Activated CD4-positive, alpha-beta T cell treated with anti-CD3 and anti-CD28 coated beads, Interleukin-2, amount 10 ng/mL, durations not matched to agents 7 days and 5 days (primary cell): ENCODE measurements around the gene GABRD. TPM values are rescaled to one million over a fixed set of nuclear protein-coding genes. Genes with fewer than 3 reads are reported as not detected.

Experiments
- CTCF ChIA-PET: fragments of 350-600 bp; sonication (Branson Sonifier 250); formaldehyde crosslinking; loops from one replicate; lab custom pipeline; 2021; ENCODE audit warnings: antibody characterized with exemption; lab: Charles Lee
- POLR2A ChIA-PET: fragments of 350-600 bp; sonication (Branson Sonifier 250); formaldehyde crosslinking; loops from one replicate; lab custom pipeline; 2021; ENCODE audit warnings: antibody characterized with exemption; lab: Charles Lee
- DNase-seq: peaks from one replicate; pipeline ENCODE4 v3.0.0-alpha.2; 2020
- H3K27ac Mint-ChIP-seq: one replicate; pipeline ENCODE4 v1.8.0; 2021; ENCODE audit warnings: mild to moderate bottlenecking, moderate library complexity, mixed read lengths
- H3K27me3 Mint-ChIP-seq: one replicate; pipeline ENCODE4 v1.8.0; 2021; ENCODE audit warnings: mixed read lengths
- H3K36me3 Mint-ChIP-seq: one replicate; pipeline ENCODE4 v1.8.0; 2021; ENCODE audit warnings: low read depth, mixed read lengths
- H3K4me1 Mint-ChIP-seq: one replicate; pipeline ENCODE4 v1.8.0; 2021; ENCODE audit warnings: mixed read lengths
- H3K4me3 Mint-ChIP-seq: one replicate; pipeline ENCODE4 v1.8.0; 2021; ENCODE audit warnings: mild to moderate bottlenecking, moderate library complexity, mixed read lengths
- H3K9me3 Mint-ChIP-seq: one replicate; pipeline ENCODE4 v1.8.0; 2021; ENCODE audit warnings: mixed read lengths
- total RNA-seq, 2 experiments: library from RNA; stranded (reverse); gene quantifications; one replicate each; pipeline ENCODE4 v1.2.3, GENCODE V29; 2021

Gene GABRD
- total RNA-seq, 2 experiments from 2014 or later, result not detected

GRCh38 chr1:2056955-2057590 is 37.9 kb downstream of the GABRD start:
- CTCF ChIA-PET, result interaction anchor here (1.1 kb wide), 1 partner anchor 8 kb away, joined by 3 read pairs; no protein-coding TSS in a partner anchor
- H3K9me3 Mint-ChIP-seq, result no peaks in the 10 kb centered on the region
- no peak overlapping the region for H3K27ac Mint-ChIP-seq
- no peak overlapping the region for H3K4me3 Mint-ChIP-seq
- POLR2A ChIA-PET, result interaction anchor here (0.6 kb wide), 1 partner anchor 92 kb away, joined by 3 read pairs; no protein-coding TSS in a partner anchor
- DNase-seq, result no peak
- no peaks in the 10 kb centered on the region for H3K36me3 Mint-ChIP-seq
- no peaks in the 10 kb centered on the region for H3K27me3 Mint-ChIP-seq
- no peaks in the 10 kb centered on the region for H3K4me1 Mint-ChIP-seq

- CTCF ChIA-PET, result no interaction called here
These were observed 40.3 kb downstream of the GABRD start for GRCh38 chr1:2059290-2059953.

GRCh38 chr1:2060072-2060471 is 40.9 kb downstream of the GABRD start:
- H3K27me3 Mint-ChIP-seq, result no peaks in the 10 kb centered on the region
- H3K36me3 Mint-ChIP-seq, result no peaks in the 10 kb centered on the region
- no peaks in the 10 kb centered on the region for H3K9me3 Mint-ChIP-seq
- POLR2A ChIA-PET, result no interaction called here
- H3K4me1 Mint-ChIP-seq, result no peaks in the 10 kb centered on the region
- no peak for DNase-seq
- H3K4me3 Mint-ChIP-seq, result no peak overlapping the region
- no peak overlapping the region for H3K27ac Mint-ChIP-seq
- CTCF ChIA-PET, result interaction anchor here (0.6 kb wide), 1 partner anchor 124 kb away, joined by 4 read pairs; no protein-coding TSS in a partner anchor

More at GRCh38 chr1:2059290-2059953, 40.3 kb downstream of the GABRD start:
- no peak for DNase-seq
- no peaks in the 10 kb centered on the region for H3K9me3 Mint-ChIP-seq
- no peaks in the 10 kb centered on the region for H3K36me3 Mint-ChIP-seq
- POLR2A ChIA-PET, result no interaction called here
- H3K4me1 Mint-ChIP-seq, result no peaks in the 10 kb centered on the region
- no peaks in the 10 kb centered on the region for H3K27me3 Mint-ChIP-seq
- H3K27ac Mint-ChIP-seq, result no peak overlapping the region
- no peak overlapping the region for H3K4me3 Mint-ChIP-seq

- Mint-ChIP-seq H3K4me1 (no peaks in the 10 kb centered on the region), H3K9me3 (peaks cover under 1% of the 10 kb centered on the region), H3K36me3 (no peaks in the 10 kb centered on the region), H3K27me3 (no peaks in the 10 kb centered on the region), H3K4me3 (no peak overlapping the region), H3K27ac (no peak overlapping the region)
- no peak for DNase-seq
- CTCF ChIA-PET, result interaction anchor here (0.6 kb wide), 1 partner anchor 125 kb away, joined by 4 read pairs; no protein-coding TSS in a partner anchor
- POLR2A ChIA-PET, result no interaction called here
These were observed 41.4 kb downstream of the GABRD start for GRCh38 chr1:2060535-2060934.

GRCh38 chr1:2061065-2061778 is 42.1 kb downstream of the GABRD start:
- H3K27ac Mint-ChIP-seq, result no peak overlapping the region
- POLR2A ChIA-PET, result no interaction called here
- no peak for DNase-seq
- H3K4me3 Mint-ChIP-seq, result no peak overlapping the region
- H3K27me3 Mint-ChIP-seq, result no peaks in the 10 kb centered on the region
- H3K36me3 Mint-ChIP-seq, result no peaks in the 10 kb centered on the region
- peaks cover 6% of the 10 kb centered on the region for H3K9me3 Mint-ChIP-seq
- CTCF ChIA-PET, result no interaction called here
- H3K4me1 Mint-ChIP-seq, result no peaks in the 10 kb centered on the region

- DNase-seq, result no peak
- H3K27ac Mint-ChIP-seq, result no peak overlapping the region
- H3K4me3 Mint-ChIP-seq, result no peak overlapping the region
- H3K27me3 Mint-ChIP-seq, result no peaks in the 10 kb centered on the region
- H3K4me1 Mint-ChIP-seq, result no peaks in the 10 kb centered on the region
- no peaks in the 10 kb centered on the region for H3K36me3 Mint-ChIP-seq
- ChIA-PET POLR2A (no interaction called here), CTCF (interaction anchor here (0.7 kb wide), 1 partner anchor 38 kb away, joined by 3 read pairs; no protein-coding TSS in a partner anchor)
- peaks cover 7% of the 10 kb centered on the region for H3K9me3 Mint-ChIP-seq
These were observed 46.6 kb downstream of the GABRD start for GRCh38 chr1:2065699-2066098.

GRCh38 chr1:2067393-2067792 is 48.2 kb downstream of the GABRD start:
- POLR2A ChIA-PET, result no interaction called here

GRCh38 chr1:2067981-2068380 is 48.8 kb downstream of the GABRD start:
- Mint-ChIP-seq H3K27ac (no peak overlapping the region), H3K36me3 (no peaks in the 10 kb centered on the region), H3K27me3 (no peaks in the 10 kb centered on the region), H3K4me3 (no peak overlapping the region), H3K4me1 (no peaks in the 10 kb centered on the region), H3K9me3 (peaks cover 7% of the 10 kb centered on the region)
- POLR2A ChIA-PET, result no interaction called here
- CTCF ChIA-PET, result no interaction called here
- DNase-seq, result no peak

More at GRCh38 chr1:2067393-2067792, 48.2 kb downstream of the GABRD start:
- Mint-ChIP-seq H3K9me3 (peaks cover 7% of the 10 kb centered on the region), H3K36me3 (no peaks in the 10 kb centered on the region), H3K4me1 (no peaks in the 10 kb centered on the region), H3K4me3 (no peak overlapping the region), H3K27me3 (no peaks in the 10 kb centered on the region), H3K27ac (no peak overlapping the region)
- CTCF ChIA-PET, result no interaction called here
- DNase-seq, result no peak

- ChIA-PET CTCF (no interaction called here), POLR2A (no interaction called here)
- Mint-ChIP-seq H3K4me3 (no peak overlapping the region), H3K36me3 (no peaks in the 10 kb centered on the region), H3K27ac (no peak overlapping the region), H3K4me1 (no peaks in the 10 kb centered on the region), H3K27me3 (no peaks in the 10 kb centered on the region), H3K9me3 (peaks cover 7% of the 10 kb centered on the region)
- no peak for DNase-seq
These were observed 49.8 kb downstream of the GABRD start for GRCh38 chr1:2068951-2069350.

GRCh38 chr1:2070016-2070415 is 50.9 kb downstream of the GABRD start:
- H3K27me3 Mint-ChIP-seq, result no peaks in the 10 kb centered on the region
- CTCF ChIA-PET, result interaction anchor here (0.9 kb wide), 1 partner anchor 25 kb away, joined by 3 read pairs; no protein-coding TSS in a partner anchor
- H3K9me3 Mint-ChIP-seq, result peaks cover 7% of the 10 kb centered on the region
- no peak overlapping the region for H3K27ac Mint-ChIP-seq
- POLR2A ChIA-PET, result no interaction called here
- no peak overlapping the region for H3K4me3 Mint-ChIP-seq
- H3K36me3 Mint-ChIP-seq, result no peaks in the 10 kb centered on the region
- H3K4me1 Mint-ChIP-seq, result no peaks in the 10 kb centered on the region
- DNase-seq, result no peak

GRCh38 chr1:2070800-2071530 is 51.8 kb downstream of the GABRD start:
- H3K4me1 Mint-ChIP-seq, result no peaks in the 10 kb centered on the region

GRCh38 chr1:2072109-2072806 is 53.1 kb downstream of the GABRD start:
- Mint-ChIP-seq H3K27me3 (no peaks in the 10 kb centered on the region), H3K4me1 (no peaks in the 10 kb centered on the region), H3K9me3 (peaks cover 5% of the 10 kb centered on the region), H3K4me3 (no peak overlapping the region), H3K36me3 (no peaks in the 10 kb centered on the region), H3K27ac (no peak overlapping the region)
- no peak for DNase-seq
- POLR2A ChIA-PET, result no interaction called here
- CTCF ChIA-PET, result interaction anchor here (1.2 kb wide), 1 partner anchor 116 kb away, joined by 3 read pairs; no protein-coding TSS in a partner anchor

More at GRCh38 chr1:2070800-2071530, 51.8 kb downstream of the GABRD start:
- no peak for DNase-seq
- ChIA-PET CTCF (interaction anchor here (0.9 kb wide), 1 partner anchor 26 kb away, joined by 3 read pairs; no protein-coding TSS in a partner anchor), POLR2A (interaction anchor here (0.5 kb wide), 1 partner anchor 70 kb away, joined by 3 read pairs; no protein-coding TSS in a partner anchor)
- peaks cover 3% of the 10 kb centered on the region for H3K9me3 Mint-ChIP-seq
- no peaks in the 10 kb centered on the region for H3K27me3 Mint-ChIP-seq
- no peak overlapping the region for H3K27ac Mint-ChIP-seq
- H3K4me3 Mint-ChIP-seq, result no peak overlapping the region
- H3K36me3 Mint-ChIP-seq, result no peaks in the 10 kb centered on the region
